WTC11 (cell line): ENCODE measurements around the gene RBMS1. TPM values are rescaled to one million over a fixed set of nuclear protein-coding genes. Genes with fewer than 3 reads are reported as not detected.

Experiments used
- ATAC-seq: fragments of 200-7000 bp; cut with Tn5 transposase; 2 replicates; pipeline ENCODE4 v1.10.0; 2021; ENCODE audit warnings: mild to moderate bottlenecking, moderate library complexity
- CTCF ChIA-PET: fragments of 300-600 bp; sonication (Branson Sonifier 250); formaldehyde crosslinking; loops from one replicate; lab custom pipeline; 2021; ENCODE audit warnings: antibody characterized with exemption; lab: Charles Lee
- POLR2A ChIA-PET: fragments of 350-600 bp; sonication (Branson Sonifier 250); formaldehyde crosslinking; loops from one replicate; lab custom pipeline; 2021; ENCODE audit warnings: antibody characterized with exemption; lab: Charles Lee
- DNase-seq: peaks from one replicate; pipeline ENCODE4 v3.0.0; 2021; ENCODE audit warnings: low spot score
- H3K27ac Mint-ChIP-seq: 2 replicates; pipeline ENCODE4 v1.8.0; 2021; ENCODE audit warnings: mixed read lengths
- H3K27me3 Mint-ChIP-seq: 2 replicates; pipeline ENCODE4 v1.8.0; 2021; ENCODE audit warnings: low read depth, mild to moderate bottlenecking, moderate library complexity, mixed read lengths
- H3K36me3 Mint-ChIP-seq: 2 replicates; pipeline ENCODE4 v1.8.0; 2021; ENCODE audit warnings: mixed read lengths
- H3K4me1 Mint-ChIP-seq: 2 replicates; pipeline ENCODE4 v1.8.0; 2022; ENCODE audit warnings: mixed read lengths
- H3K4me3 Mint-ChIP-seq: 2 replicates; pipeline ENCODE4 v1.8.0; 2021; ENCODE audit warnings: mild to moderate bottlenecking, moderate library complexity, mixed read lengths
- H3K9me3 Mint-ChIP-seq: 2 replicates; pipeline ENCODE4 v1.8.0; 2021; ENCODE audit warnings: mixed read lengths
- ETV6 ChIP-seq: sonication (generic); formaldehyde crosslinking; IDR thresholded peaks from 2 replicates; pipeline ENCODE4 v1.8.1; 2022; ENCODE audit warnings: mild to moderate bottlenecking, missing genetic modification reagents
- GTF2I ChIP-seq: fragments of 250-450 bp; sonication (Bioruptor Pico); conservative IDR thresholded peaks from 2 replicates; pipeline ENCODE4 v1.4.0; 2021; ENCODE audit warnings: mild to moderate bottlenecking
- HMGXB4 ChIP-seq: sonication (generic); formaldehyde crosslinking; IDR thresholded peaks from 2 replicates; pipeline ENCODE4 v1.8.1; 2023; ENCODE audit warnings: mild to moderate bottlenecking, moderate library complexity, missing genetic modification reagents
- IRF2 ChIP-seq: sonication (generic); formaldehyde crosslinking; IDR thresholded peaks from 2 replicates; pipeline ENCODE4 v1.8.0; 2022; ENCODE audit warnings: low read depth, missing genetic modification reagents, borderline replicate concordance
- MLX ChIP-seq: sonication (generic); formaldehyde crosslinking; IDR thresholded peaks from 2 replicates; pipeline ENCODE4 v1.8.1; 2023; ENCODE audit warnings: mild to moderate bottlenecking, missing genetic modification reagents, moderate library complexity
- MXD4 ChIP-seq: fragments of 250-450 bp; sonication (Bioruptor Pico); IDR thresholded peaks from 2 replicates; pipeline ENCODE4 v1.8.0; 2021; ENCODE audit warnings: mild to moderate bottlenecking, moderate library complexity, borderline replicate concordance
- MYBL2 ChIP-seq: sonication (generic); formaldehyde crosslinking; IDR thresholded peaks from 2 replicates; pipeline ENCODE4 v1.8.1; 2023; ENCODE audit warnings: mild to moderate bottlenecking, moderate library complexity, missing genetic modification reagents
- SMAD4 ChIP-seq: sonication (generic); formaldehyde crosslinking; IDR thresholded peaks from 2 replicates; pipeline ENCODE4 v1.8.0; 2022; ENCODE audit warnings: mild to moderate bottlenecking, missing genetic modification reagents
- SOX15 ChIP-seq: fragments of 250-450 bp; sonication (Bioruptor Pico); IDR thresholded peaks from 2 replicates; pipeline ENCODE4 v1.9.0; 2021; ENCODE audit warnings: mild to moderate bottlenecking
- ZNF138 ChIP-seq: sonication (generic); formaldehyde crosslinking; conservative IDR thresholded peaks from 2 replicates; pipeline ENCODE4 v1.8.1; 2022; ENCODE audit warnings: mild to moderate bottlenecking, moderate library complexity, missing genetic modification reagents
- ZNF232 ChIP-seq: sonication (generic); formaldehyde crosslinking; IDR thresholded peaks from 2 replicates; pipeline ENCODE4 v1.8.0; 2022; ENCODE audit warnings: mild to moderate bottlenecking, missing genetic modification reagents
- ZNF317 ChIP-seq: sonication (generic); formaldehyde crosslinking; IDR thresholded peaks from 2 replicates; pipeline ENCODE4 v1.8.1; 2023; ENCODE audit warnings: low read depth, mild to moderate bottlenecking, moderate library complexity, missing genetic modification reagents, borderline replicate concordance
- ZNF512 ChIP-seq: sonication (generic); formaldehyde crosslinking; IDR thresholded peaks from 2 replicates; pipeline ENCODE4 v1.8.1; 2022; ENCODE audit warnings: missing genetic modification reagents, borderline replicate concordance
- ZNF671 ChIP-seq: fragments of 250-450 bp; sonication (Bioruptor Pico); IDR thresholded peaks from 2 replicates; pipeline ENCODE4 v1.8.0; 2021; ENCODE audit warnings: mild to moderate bottlenecking
- total RNA-seq: library from RNA; stranded (reverse); gene quantifications from 3 replicates; pipeline ENCODE4 v1.2.3, GENCODE V29; 2021
- TF ChIP-seq, protein P1 (sequence below): sonication (generic); formaldehyde crosslinking; IDR thresholded peaks from 2 replicates; pipeline ENCODE4 v1.8.0; 2022; ENCODE audit warnings: mild to moderate bottlenecking, missing genetic modification reagents
- TF ChIP-seq, protein P2 (sequence below): fragments of 250-450 bp; sonication (Bioruptor Pico); IDR thresholded peaks from 2 replicates; pipeline ENCODE4 v2.1.2; 2022; ENCODE audit warnings: mild to moderate bottlenecking, moderate library complexity

RBMS1 gene
- total RNA-seq, 1 experiment from 2014 or later = 56.3 TPM

- peaks cover 28% of the 10 kb centered on the region for H3K4me1 Mint-ChIP-seq
- H3K27me3 Mint-ChIP-seq = peaks cover 24% of the 10 kb centered on the region
- no peak overlapping the region for H3K27ac Mint-ChIP-seq
- DNase-seq (no peak), ATAC-seq (no peak)
- POLR2A ChIA-PET = no interaction called here
- H3K36me3 Mint-ChIP-seq = no peaks in the 10 kb centered on the region
- CTCF ChIA-PET = interaction anchor here (0.6 kb wide), 1 partner anchor 15 kb away, joined by 5 read pairs; no protein-coding TSS in a partner anchor
- no peak overlapping the region for H3K4me3 Mint-ChIP-seq
- TF ChIP-seq SMAD4 (no peak), MYBL2 (CRISPR knock-in tag) (no peak)
- no peaks in the 10 kb centered on the region for H3K9me3 Mint-ChIP-seq
These were observed 226.6 kb downstream of the RBMS1 start for GRCh38 chr2:160267022-160267421.

- no peak for TF ChIP-seq MLX (CRISPR knock-in tag)
- TF ChIP-seq ZNF512 = no peak
- no peak for TF ChIP-seq ZNF138
- TF ChIP-seq ETV6 (CRISPR knock-in tag) = no peak
- no peak for TF ChIP-seq IRF2 (CRISPR knock-in tag)
- no peak for TF ChIP-seq GTF2I
- TF ChIP-seq MXD4 (CRISPR knock-in tag) = no peak
- TF ChIP-seq ZNF317 (CRISPR knock-in tag) = no peak
- TF ChIP-seq HMGXB4 (CRISPR knock-in tag) = no peak
- ATAC-seq (no peak), DNase-seq (no peak)
- CTCF ChIA-PET = no interaction called here
- Mint-ChIP-seq H3K9me3 (no peaks in the 10 kb centered on the region), H3K4me3 (no peak overlapping the region), H3K27me3 (peaks cover 24% of the 10 kb centered on the region), H3K27ac (no peak overlapping the region), H3K36me3 (no peaks in the 10 kb centered on the region), H3K4me1 (peaks cover 18% of the 10 kb centered on the region)
- POLR2A ChIA-PET = interaction anchor here (0.6 kb wide), 1 partner anchor 177 kb away, joined by 3 read pairs; no protein-coding TSS in a partner anchor
These were observed 227.5 kb downstream of the RBMS1 start for GRCh38 chr2:160266037-160266551.

- peaks cover 4% of the 10 kb centered on the region for H3K4me1 Mint-ChIP-seq
- TF ChIP-seq ETV6 (CRISPR knock-in tag) (no peak), ZNF671 (CRISPR knock-in tag) (no peak), ZNF232 (CRISPR knock-in tag) (no peak), SOX15 (CRISPR knock-in tag) (no peak)
- TF ChIP-seq, protein P1, sequence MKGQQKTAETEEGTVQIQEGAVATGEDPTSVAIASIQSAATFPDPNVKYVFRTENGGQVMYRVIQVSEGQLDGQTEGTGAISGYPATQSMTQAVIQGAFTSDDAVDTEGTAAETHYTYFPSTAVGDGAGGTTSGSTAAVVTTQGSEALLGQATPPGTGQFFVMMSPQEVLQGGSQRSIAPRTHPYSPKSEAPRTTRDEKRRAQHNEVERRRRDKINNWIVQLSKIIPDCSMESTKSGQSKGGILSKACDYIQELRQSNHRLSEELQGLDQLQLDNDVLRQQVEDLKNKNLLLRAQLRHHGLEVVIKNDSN (CRISPR knock-in tag) = no peak
- TF ChIP-seq, protein P2, sequence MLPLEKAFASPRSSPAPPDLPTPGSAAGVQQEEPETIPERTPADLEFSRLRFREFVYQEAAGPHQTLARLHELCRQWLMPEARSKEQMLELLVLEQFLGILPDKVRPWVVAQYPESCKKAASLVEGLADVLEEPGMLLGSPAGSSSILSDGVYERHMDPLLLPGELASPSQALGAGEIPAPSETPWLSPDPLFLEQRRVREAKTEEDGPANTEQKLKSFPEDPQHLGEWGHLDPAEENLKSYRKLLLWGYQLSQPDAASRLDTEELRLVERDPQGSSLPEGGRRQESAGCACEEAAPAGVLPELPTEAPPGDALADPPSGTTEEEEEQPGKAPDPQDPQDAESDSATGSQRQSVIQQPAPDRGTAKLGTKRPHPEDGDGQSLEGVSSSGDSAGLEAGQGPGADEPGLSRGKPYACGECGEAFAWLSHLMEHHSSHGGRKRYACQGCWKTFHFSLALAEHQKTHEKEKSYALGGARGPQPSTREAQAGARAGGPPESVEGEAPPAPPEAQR = no peak
These were observed 229.3 kb downstream of the RBMS1 start for GRCh38 chr2:160264308-160264707.

More at GRCh38 chr2:160264308-160264707, 229.3 kb downstream of the RBMS1 start:
- Mint-ChIP-seq H3K9me3 (peaks cover 5% of the 10 kb centered on the region), H3K27ac (no peak overlapping the region), H3K27me3 (peaks cover 20% of the 10 kb centered on the region), H3K4me3 (no peak overlapping the region), H3K36me3 (no peaks in the 10 kb centered on the region)
- ChIA-PET CTCF (interaction anchor here (1.3 kb wide), 1 partner anchor 12 kb away, joined by 5 read pairs; no protein-coding TSS in a partner anchor), POLR2A (no interaction called here)
- DNase-seq (no peak), ATAC-seq (no peak)
